ENCODE results near the gene ARID1B. TPM values are rescaled to one million over a fixed set of nuclear protein-coding genes. Genes with fewer than 3 reads are reported as not detected.

ARID1B gene
- total and polyA plus RNA-seq, 12 donors = 11.2 to 63.2 (median 52.2) TPM

- Histone ChIP-seq H3K27me3 (no peaks in the 10 kb centered on the region), H3K9me3 (no peaks in the 10 kb centered on the region), H3K4me3 (no peak overlapping the region), H3K27ac (no peak overlapping the region), H3K36me3 (peaks cover 0 to 3% (median 0%) of the 10 kb centered on the region in 9 donors), H3K4me1 (peaks cover 0 to 66% (median 40%) of the 10 kb centered on the region in 9 donors)
- TF ChIP-seq CTCF (IDR thresholded peaks at IDR 0.05) = no peak
- DNase-seq = no peak
- 93 to 95% methylated on average over 7 of the region's 7 CpGs for WGBS, 2 donors
- no peak for ATAC-seq
- intact Hi-C loops (cut with DNase I) = no loop called here
These were observed 348.4 kb downstream of the ARID1B start for GRCh38 chr6:157125531-157125930.

- H3K4me1 ChIP-seq = peaks cover 0 to 58% (median 31%) of the 10 kb centered on the region in 9 donors
- 96 to 97% methylated on average over 11 of the region's 11 CpGs for WGBS, 2 donors
- H3K36me3 ChIP-seq = peaks cover 0 to 3% (median 0%) of the 10 kb centered on the region in 9 donors
- TF ChIP-seq CTCF (IDR thresholded peaks at IDR 0.05) = no peak
- ATAC-seq (no peak), DNase-seq (no peak)
- no peaks in the 10 kb centered on the region for H3K27me3 ChIP-seq
- no peak overlapping the region for H3K27ac ChIP-seq
- intact Hi-C loops (cut with DNase I) = no loop called here
- no peaks in the 10 kb centered on the region for H3K9me3 ChIP-seq
- no peak overlapping the region for H3K4me3 ChIP-seq
These were observed 349.3 kb downstream of the ARID1B start for GRCh38 chr6:157126183-157127098.

GRCh38 chr6:157128235-157128775 is 351.1 kb downstream of the ARID1B start:
- Histone ChIP-seq H3K4me3 (no peak overlapping the region), H3K27ac (peak overlapping the region in 5 of 10 donors; percentile 27 to 62 (median 41)), H3K4me1 (peaks cover 0 to 41% (median 21%) of the 10 kb centered on the region in 9 donors), H3K9me3 (no peaks in the 10 kb centered on the region), H3K36me3 (peaks cover 0 to 8% (median 0%) of the 10 kb centered on the region in 9 donors), H3K27me3 (no peaks in the 10 kb centered on the region)
- WGBS, 2 donors = 68 to 71% methylated on average over 5 of the region's 5 CpGs
- no peak for TF ChIP-seq CTCF (IDR thresholded peaks at IDR 0.05)
- intact Hi-C loops (cut with DNase I) = no loop called here
- no peak for DNase-seq
- ATAC-seq = peak in 1 of 8 donors; percentile 12

GRCh38 chr6:157131250-157131649 is 354.1 kb downstream of the ARID1B start:
- ATAC-seq = no peak
- Histone ChIP-seq H3K9me3 (no peaks in the 10 kb centered on the region), H3K4me1 (peaks cover 0 to 51% (median 32%) of the 10 kb centered on the region in 9 donors), H3K4me3 (no peak overlapping the region), H3K27me3 (no peaks in the 10 kb centered on the region), H3K36me3 (peaks cover 0 to 28% (median 0%) of the 10 kb centered on the region in 9 donors), H3K27ac (no peak overlapping the region)
- no peak for TF ChIP-seq CTCF (IDR thresholded peaks at IDR 0.05)
- intact Hi-C loops (cut with DNase I) = loop anchor here in 2 of 10 donors (5.0 to 10.0 kb wide), 2 partner anchors 49 to 54 kb away; no protein-coding TSS in a partner anchor
- DNase-seq = no peak
- 90 to 96% methylated on average over 8 of the region's 8 CpGs for WGBS, 2 donors

Measured in heart right ventricle (tissue), 16 donors.